RKO (cell line): ENCODE data around the gene ODC1.

Experiments used
- DNase-seq: peaks from one replicate; pipeline ENCODE4 v3.0.0-alpha.2; 2016; ENCODE audit warnings: low spot score

ODC1 gene

DNA sequence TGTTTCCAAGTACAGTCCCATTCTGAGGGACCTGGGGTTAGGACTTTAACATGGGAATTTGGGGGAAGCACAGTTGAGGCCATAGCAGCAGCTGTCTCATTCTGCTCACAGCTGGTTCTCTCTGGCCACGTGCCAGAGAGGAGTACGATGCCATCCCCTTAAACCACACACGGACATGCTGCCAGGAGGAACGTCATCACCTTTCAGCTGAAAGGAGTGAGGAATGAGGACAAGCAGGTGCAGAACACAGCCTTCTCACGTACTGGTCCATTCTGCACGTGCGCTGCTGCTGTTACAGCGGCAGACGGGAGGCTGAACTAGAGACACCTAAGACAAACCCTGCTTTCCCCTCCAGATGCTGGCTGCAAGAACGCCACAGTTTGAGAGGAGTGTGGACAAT lies 33.5 kb downstream of the ODC1 start:
- no peak for DNase-seq

DNA sequence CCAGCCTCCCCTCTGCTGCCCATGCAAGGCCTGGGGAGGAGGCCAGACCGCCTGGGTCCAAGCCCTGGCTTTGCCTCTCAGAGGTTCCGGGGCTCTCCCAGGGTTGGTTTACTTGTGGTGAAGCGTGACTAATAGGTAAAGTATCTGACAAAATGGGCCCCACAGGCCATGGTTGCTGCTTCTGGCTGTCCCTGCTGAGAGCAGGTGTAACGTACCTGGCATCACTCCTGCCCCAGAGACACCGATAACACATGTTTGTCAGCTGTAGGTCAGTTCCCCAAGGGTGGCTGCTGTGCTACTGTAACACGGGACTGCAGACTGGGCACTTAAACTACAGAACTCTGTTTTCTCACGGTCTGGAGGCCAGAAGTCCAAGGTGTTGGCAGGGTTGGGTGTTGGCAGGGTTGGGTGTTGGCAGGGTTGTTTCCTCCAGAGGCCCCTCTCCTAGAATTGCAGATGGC lies 34.1 kb downstream of the ODC1 start:
- DNase-seq = no peak

DNA sequence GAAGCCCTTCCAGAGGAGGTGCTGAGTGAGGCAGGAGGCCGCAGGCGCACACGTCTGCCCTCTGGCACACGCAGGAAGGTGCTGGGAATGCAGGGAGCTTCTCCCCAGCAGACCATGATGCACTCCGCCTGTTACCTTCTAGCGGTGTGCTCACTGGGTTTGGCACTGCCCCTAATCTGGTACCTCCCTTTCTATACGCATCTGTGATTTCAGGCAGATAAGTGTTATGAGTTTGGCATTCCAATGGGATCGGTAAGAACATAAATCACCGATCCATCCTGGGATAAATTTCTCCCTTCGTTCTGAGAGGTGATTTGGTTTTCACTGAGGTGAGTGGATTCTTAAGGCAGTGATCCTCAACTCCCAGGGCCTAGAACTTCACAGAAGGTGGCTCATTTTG lies 34.6 kb downstream of the ODC1 start:
- no peak for DNase-seq

DNA sequence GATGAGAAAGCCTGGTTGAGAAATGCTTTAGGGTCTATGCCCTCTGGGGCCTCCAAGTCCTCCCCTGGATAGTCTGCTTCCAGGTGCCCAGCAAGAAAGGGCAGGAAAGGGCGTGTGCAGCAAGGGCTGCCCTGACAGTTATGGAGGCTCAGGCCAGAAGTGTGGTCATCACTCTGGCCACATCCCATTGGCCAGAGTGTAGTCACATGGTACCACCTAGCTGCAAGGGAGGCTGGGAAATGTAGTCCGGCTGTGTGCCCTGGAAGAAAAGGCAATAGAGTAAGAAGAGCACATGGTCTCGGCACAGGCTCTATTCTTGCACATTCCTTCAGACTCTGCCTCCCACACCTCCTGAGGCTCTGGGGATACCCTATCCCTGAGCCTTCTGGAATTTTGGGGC lies 35.7 kb downstream of the ODC1 start:
- peak; percentile 63 for DNase-seq

DNA sequence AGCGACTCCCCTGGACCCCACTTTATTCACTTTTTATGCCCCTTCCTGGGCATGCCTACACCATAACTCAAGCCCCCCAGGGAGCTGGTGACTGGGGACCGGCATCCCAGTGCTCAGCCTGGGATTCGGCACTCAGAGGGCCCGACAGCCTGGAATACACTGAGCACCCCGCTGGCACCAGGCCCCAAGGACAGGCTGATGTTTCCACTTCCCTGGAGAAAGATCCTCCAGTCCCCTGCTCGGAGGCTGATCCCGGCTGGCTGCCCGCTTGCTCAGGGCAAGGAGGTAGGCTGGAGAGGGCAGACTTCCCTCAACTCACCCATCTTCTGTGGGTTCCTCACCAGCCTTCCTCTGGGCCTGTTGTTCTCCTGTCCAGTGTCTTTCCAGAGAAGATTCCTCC lies 36.6 kb downstream of the ODC1 start:
- DNase-seq = no peak

DNA sequence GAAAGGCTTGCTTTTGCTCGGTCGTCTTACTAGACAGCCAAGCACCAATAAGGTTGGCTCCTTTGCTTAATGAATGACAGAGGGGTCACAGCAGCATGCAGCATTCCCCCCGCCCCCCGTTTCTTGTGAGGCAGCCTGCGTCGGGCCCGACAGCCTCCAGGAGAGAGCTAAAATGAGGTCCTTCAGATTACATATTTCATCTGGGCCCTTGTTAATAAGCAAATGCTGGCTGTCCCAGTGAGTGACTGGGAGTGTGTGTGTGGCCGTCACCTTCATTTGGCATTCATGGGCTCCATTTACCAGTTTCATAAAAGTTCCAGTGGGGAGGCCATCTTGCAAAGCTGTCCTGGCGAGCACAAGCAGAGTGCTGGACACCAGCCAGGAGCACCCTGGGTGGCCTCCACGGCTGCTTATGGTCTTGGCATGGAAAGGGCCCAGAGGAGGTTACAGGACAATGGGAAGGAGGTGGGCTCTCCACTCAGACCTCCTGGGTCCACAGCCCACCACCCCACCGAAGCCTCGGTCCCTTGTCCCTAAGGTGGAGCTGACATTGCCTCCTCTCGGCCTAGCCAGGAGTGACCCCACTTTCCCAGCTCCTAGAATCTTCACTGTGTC lies 37.2 kb downstream of the ODC1 start:
- DNase-seq = no peak

DNA sequence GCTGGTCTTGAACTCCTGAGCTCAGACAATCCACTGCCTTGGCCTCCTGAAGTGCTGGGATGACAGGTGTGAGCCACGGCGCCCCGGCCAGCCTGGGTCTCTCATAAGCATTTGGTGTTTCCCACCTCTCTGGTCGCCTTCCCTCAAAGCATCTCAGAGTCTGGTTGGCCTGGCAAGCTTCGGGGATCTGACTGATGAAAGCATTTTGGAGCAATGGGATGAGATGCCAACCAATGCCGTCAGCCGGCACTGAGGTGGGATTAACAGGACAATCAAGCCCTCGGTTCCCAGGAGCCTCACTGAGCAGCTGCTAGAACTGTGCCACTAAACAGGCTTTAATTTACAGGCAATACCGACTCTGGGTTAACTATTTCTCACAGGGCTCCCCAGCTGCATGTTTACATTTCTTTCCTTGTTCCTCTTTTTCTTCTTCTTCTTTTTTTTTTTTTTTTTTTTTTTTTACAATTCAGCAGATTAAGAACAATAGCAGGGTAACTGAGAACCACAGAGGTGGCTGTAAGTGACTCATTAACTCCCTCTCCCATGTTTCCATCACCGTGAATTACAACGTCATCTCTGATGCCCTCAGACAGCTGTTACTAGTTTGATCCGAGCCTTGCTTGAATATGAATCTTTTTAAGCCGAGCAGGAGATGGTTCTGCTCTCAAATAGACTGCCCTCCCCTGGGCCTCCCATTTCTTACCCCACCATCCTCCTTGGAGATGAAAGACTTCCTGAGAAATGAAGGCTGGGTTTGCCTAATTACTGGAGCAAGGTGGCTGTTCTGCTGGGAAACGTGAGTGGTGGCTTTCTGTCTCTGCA lies 37.9 kb downstream of the ODC1 start:
- no peak for DNase-seq

DNA sequence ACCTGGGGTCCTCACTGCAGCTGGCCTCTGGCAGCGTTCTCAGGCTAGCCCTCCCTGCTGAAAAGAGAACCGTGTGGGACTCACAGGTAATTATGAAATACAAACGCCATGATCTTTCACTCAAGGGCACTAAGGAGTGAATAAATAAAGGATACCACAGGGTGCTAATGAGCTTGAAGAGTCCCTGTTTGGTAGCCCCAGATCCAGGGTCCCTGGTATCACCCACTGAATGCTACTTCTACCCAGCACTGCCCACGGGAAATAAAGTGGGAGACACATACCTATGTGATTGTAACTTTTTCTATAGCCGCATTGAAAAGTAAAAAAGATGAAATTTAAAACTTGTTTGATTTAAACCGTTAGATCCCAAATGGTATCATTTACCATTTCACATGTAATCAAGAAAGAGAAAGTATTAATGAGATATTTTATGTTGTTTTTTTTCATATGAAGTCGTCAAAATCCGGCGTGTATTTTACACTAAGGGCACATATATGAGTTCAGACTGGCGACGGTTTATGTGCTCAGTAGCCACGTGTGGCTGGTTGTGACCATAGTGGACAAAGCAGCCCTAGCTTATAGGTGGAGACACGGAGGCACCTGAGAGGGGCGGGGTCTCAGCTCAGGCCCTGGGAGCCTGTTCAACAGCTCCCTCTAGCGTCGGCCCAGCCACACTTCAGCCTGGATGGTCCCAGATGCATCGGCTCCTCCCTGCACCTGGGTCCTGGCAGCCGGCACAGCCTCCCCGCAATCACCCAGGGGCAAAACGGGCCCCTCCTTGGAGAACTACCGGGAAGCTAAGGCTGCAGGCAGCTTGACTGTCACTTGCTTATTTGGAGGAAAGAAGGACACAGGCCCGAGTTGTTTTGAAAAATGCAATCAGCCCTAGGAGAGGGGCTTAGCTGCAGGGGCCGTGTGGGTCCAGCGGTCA lies 39.2 kb downstream of the ODC1 start:
- peak; percentile 74 for DNase-seq

DNA sequence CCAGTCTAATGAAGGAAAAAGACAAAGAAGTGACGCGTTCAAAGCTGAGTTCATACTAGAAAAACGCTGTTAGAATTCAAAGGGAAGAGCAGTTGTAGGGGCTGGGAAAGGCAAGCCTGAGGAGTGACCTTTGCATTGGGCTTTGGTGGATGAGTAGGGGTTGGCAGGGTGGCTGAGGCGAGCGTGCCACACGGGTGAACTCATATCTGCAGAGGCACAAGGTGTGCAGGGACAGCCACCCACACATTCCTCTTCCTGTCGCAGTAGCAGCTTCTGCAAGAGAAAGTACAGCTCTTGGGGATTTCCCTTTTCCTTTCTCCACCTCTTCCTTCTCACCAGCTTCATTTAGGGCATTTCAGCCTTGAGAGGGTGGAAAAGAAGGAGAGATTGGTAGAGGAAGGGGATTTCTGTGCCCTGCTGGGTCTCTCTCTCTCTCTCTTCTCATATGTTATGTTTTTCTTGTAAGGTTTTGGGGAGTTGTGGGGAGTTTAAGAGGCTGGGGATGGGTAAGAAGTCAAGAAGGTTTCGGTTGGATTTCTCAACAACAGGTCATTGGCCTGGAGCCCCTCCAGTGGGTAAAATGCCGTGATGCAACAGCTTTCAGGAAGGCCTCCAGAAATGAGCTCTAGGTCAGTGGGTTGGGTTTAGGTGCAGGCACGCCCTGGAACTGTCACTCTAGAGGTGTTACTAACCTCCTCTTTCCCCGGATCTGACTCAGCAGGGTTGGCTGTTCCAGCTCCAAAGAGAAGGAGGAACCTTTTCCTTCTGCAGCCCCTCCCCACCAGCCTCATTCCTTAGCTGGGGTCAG lies 40.1 kb downstream of the ODC1 start:
- DNase-seq = peak; percentile 95

DNA sequence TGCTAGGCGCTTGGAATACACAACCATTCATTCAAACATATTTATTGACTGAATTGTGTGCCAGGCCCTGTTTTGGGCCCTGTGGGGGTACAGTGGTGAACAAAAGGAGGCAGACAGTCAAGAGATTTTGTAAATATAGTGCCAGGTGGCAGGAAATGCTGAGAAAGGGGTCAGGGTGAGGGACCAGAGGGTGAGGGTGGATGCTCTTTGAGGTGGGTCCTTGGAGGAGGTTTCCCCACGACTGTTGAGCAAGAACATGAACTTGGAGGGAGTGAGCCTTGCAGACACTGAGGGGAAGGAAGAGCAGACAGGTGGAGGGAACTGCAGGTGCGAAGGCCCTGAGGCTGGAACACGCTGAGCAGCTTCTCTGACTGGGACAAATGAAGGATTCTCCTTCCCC lies 40.7 kb downstream of the ODC1 start:
- DNase-seq = no peak

DNA sequence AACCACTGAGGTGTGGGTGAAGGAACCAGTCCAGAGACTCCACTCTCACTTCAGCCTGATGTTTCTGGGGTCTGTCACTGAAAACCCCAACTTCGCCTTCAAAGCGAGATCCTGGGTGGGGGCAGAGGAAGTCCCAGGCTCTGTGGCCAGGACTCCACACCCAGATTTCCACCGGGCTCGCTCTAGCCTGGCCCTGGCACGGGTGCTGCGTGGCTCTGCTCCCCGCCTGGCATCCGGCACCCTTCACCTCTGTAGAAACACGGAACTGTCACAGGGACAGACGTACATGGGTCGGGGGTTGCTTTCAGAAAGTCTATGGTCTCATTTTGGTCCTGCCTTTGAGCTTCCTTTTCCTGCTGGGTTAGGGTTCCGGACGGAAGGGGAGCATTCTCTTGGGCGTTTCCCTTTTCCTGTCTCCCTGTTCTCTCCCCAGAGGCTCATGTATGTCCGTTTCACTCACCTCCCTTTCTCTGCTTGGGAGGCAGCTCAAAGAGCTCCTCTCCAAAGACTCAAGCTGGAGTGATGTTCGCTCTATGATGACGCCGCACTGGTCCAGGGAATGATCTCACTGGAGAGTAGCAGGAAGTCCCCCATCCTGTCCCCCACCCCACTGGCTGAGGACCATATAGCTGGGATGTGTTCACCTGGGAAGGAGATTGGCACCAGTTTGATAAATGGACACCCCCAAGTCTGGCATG lies 41.5 kb downstream of the ODC1 start:
- DNase-seq = no peak

DNA sequence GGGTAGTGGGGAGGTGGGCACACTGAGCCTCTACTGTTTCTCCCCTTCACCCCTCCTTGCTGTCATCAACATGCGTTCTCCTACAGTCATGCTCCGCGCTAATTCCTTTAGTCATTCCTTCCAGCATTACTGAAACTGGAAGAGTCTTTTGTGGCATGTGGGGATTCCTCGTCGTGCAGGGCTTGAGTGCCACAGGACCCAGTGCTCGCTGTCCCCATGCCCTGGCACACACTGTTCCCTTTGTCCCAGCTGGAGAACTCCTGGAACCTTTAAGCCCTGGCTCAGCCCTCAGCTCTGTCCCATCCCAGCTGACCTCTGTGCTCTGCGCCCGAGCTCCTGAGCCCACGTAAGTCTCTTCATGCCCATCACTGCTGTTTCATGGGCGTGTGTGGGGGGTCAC lies 42.1 kb downstream of the ODC1 start:
- DNase-seq = no peak

DNA sequence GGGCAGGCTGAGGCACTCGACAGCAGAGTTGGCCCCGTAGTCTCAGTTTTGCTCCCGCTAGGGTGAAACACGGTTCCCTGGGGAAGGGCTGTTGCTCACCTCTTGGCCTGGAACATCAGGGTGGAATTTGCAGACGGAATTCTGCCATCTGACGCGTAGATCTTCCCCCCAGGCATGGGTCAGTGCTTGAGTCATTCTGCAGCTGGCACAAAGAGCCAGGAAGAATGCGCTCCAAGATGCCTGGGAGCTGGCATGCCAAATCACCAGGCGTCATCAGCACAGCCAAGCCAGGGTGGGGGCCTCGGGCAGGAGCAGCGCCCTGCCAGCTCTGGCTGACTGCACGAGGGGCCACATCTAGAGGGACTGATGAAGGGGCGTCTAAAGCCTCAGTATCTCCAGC lies 42.7 kb downstream of the ODC1 start:
- DNase-seq = peak; percentile 73

DNA sequence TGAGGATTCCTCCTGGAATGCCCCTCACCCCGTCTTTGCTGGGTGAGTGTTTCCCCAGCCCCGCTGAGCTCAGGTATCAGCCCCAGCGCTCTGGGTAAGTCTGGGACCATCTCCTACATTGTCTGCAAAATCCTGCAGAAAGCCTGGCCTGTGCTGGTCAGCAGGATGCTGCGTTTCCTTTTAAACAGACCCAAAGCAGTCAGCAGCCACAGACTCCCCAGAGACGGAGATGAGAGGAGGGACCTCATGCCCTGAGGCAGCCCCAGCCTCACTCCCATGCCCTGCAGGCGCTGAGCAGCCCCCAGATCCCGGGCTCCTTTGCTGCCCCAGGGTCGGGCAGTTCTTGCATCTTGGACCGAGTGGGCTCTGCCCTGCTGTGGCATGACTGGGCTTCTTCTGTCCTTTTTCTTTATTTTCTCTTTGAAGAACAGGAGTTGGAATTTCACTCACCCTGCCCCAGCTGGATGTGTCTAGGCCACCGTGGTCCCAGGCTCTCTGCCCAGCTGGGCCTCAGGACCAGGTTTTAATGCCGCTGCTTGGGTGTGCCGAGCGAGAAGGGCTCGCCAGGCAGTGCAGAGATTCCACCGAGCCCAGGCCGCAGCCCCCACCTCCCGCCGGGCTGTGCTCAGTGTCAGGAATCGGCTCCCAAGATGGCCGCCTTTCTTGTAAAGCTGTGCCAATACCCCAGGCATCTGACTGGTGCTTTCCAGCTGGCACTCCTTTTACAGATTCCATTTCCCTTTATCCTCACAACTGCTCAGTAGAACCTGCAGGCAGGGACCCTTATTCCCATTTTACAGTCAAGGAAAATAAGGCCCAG lies 43.6 kb downstream of the ODC1 start:
- no peak for DNase-seq

DNA sequence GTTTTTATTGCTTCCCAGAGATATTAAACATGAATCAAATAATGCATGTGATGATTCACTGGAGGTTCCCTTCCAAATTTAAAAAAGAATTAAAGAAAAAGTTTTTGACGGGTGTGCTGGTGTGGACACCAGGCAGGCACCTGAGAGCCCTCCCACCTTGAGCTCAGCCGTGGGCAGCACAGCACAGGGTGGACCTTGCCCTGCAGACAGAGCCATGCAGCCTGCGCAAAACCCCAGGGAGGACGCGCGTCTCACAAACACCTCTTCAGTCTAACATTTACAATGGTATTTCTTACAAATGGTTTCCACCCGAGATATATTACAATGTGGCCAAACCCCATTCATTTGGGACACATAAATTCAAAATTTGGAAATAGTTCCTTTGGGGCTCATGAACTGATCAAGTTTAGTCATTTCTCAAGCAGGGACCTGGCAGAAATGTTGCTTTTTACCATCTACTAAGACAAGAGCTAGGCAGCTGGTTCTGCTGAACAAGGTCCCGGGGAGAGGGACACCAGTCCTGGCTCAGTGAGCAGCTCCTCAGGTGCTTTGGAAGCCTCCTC lies 45.4 kb downstream of the ODC1 start:
- no peak for DNase-seq

DNA sequence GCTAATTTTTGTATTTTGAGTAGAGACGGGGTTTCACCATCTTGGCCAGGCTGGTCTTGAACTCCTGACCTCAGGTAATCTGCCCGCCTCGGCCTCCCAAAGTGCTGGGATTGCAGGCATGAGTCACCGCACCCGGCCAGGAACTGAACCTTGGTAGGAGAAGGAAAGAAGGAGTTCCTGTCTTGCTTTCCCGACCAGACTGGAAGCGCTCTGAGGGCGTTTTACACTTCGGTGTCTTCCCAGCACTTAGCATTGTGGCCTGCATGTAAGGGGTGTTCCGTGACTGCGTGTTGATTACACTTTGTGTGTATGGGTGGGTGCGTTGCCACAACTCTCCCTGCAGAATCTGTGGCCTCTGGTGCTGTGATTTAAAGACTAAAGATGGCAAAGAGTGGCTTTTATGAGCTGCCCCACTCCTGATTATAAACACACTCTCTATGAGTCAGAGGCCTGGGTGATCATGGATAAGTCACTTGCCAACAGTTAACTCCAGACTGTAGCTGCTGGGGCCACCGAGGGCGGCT lies 46.0 kb downstream of the ODC1 start:
- peak; percentile 19 for DNase-seq

DNA sequence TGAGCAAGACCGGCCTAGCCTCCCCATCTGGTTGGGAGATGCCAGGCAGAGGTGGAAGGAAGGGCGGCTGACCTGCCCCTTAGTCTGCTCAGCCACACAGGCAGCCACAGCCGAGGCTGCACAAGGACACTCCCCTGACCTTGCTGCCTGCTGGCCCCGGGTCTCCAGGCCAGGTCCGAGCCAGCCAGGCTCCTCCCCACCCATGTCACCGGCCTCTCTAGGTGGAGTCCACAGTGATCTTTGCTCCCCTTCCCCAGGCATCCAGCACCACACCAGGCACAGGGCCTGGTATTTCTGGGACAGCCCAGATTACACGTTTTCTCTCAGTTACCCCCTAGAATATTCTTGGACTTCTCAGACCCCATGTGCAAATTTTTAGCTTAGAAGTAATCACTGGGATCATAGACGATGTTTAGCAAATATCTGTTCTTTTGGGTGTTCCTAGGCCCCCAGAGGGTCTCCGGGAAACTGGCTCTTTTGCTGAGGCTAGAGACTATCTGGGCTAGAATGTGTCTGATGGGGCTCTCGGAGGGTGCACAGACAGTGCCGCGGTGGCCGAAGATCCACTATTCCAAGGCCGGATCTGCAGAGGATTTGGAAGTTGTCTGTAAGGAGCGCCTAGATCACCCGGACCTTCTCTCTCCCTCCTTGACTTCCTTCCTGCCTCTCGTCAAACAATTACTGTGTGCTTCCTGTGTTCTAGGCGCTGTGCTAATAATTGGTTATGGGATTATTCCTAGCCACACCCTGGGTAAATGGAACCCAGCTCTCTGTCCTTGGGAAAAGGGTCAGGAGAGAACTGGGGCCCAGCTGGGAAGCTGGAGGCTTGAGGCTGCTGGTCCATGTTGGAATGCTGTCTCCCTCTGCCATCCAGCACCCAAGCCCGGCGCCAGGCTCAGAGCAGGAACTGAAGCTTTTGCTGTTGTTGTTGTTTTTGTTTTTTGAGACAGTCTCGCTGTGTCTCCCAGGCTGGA lies 46.9 kb downstream of the ODC1 start:
- no peak for DNase-seq

DNA sequence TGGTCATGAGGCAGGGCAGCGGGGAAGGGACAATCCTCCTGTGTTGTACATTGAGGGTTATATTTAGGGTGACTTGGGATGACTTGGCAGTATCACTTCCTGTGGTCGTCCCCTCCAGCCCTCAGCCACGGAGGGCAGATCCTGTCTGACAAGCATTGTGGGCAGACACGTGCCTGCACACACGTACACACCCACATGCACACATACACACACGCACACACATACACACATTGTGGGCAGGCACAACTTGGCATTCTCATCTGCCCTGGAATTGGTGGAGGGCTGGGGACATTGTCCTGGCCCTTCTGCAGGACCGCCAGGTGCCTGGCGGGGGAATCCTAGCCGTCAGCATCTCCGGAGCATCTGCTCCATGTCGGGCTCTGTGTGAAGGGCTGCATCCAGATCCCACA lies 47.6 kb downstream of the ODC1 start:
- no peak for DNase-seq
